Activated effector memory CD4-positive, alpha-beta T cell treated with Interleukin-2 at 50 U/mL for 16 hours (primary cell): ENCODE data around the gene RSRC1.
"Not testable (repeated sequence)": the region's sequence is repeated elsewhere in the genome, so short reads cannot be mapped to it uniquely, and the experiment has no call there.

Experiments
- DNase-seq: peaks from one replicate; pipeline ENCODE4 v3.0.0-alpha.2; 2020

The RSRC1 gene

DNA sequence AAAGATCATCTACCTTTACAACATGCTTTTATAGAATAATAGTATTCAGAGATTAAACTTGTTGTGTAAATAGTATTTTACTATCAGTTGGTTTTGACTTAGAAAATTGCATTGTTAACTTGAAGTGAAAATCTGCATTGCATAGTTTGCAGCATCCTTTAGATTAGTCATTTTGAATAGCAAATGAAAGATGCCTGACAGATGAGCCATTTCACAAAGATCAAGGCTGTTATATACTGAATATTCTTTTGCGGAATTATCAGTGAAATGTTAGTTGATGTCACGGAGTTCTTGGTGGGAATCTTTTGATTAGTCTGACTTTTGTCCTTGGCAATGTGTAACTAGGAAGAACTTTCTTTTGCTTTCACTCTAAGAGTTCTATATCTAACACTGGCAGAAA, 24.5 kb downstream of the RSRC1 start:
- no peak for DNase-seq

DNA sequence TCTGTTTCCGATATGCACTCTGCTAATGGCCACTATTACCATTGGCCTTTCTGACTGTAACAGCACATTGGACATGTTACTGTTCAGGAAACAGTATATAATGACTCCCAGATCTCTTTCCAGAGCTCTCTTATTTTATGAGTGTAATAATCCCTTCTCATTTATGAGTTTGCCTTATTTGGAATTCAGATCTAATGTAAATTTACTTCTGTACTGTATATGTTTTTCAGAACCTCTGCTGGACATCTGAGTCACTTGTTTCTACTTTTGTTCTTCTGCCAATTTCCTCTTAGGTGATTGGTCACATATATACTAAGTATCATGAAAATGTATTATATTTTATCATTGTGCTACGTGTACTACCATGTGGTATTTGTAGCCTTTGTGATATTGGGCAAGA, 30.5 kb downstream of the RSRC1 start:
- DNase-seq, result no peak

DNA sequence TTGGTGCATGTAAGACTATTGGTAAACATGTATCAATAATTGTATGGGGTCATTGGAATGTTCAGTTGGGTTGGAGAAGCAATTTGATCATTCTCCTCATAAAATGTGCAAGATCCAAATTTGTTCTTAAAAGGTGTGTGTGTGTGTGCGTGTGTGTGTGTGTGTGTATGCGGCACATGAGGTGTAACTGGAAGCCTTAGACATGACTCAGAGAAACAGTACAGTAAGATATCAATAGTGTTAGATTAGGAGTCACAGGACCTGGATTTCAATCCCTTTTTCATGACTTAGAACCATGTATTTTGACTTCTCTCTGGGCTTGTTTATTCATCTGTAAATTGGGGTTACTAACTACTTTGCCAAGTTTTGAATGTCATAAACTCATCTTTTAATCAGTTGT, 38.3 kb downstream of the RSRC1 start:
- DNase-seq, result no peak

DNA sequence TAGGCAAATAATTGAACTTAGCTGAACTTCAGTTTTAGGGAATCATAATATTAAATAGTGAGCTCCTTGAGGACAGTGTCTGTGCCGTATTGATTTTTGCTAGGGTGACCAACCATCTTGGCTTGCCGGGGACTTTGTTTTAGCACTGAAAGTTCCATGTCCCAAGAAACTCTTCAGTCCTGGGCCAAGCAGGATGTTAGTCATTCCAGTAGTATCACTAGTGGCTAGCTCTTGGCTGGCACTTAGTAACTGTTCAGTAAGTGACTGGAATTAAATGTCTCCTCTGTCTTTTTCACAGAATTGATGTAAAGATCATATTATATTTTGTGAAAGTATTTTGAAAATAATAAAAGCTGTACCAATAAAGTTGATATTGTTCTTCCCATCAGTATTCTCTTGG, 42.3 kb downstream of the RSRC1 start:
- no peak for DNase-seq

DNA sequence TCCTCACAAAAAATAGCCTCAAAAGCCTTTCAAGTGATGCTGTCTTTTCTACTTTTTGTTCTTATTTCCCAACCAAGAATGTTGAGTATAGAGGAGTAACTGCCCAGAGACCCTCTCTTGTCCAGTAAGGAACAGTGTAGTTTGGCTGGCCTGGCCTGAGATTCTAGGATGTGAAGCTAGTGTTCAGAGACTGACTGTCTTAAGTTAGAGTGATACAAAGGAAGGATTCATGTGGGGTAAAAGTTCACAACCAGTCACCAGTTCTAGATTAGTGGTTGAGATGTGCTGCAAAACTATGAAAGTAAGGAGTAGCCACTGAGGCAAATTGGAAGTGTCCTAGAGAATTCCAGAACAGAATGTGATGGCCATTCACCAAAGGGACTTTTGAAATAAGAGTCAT, 49.1 kb downstream of the RSRC1 start:
- no peak for DNase-seq

DNA sequence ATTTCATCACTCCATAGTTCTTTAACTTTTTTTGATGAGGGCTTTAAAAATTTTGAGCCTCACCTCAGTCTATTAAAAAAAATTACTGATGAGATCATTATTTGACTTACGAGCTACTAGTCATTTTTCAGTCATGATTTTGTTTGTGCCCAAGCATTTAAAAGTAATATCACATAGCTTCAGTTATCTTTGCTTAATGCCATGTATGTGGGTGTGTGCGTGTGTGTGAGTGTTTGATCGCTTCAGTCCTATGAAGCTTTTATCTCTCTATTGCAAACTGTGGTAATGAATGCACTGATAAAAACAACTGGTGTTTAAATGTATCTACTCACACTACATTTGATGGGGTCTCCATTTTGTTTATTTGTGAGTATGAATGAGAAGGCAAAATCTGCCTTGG, 49.8 kb downstream of the RSRC1 start:
- DNase-seq, result no peak

DNA sequence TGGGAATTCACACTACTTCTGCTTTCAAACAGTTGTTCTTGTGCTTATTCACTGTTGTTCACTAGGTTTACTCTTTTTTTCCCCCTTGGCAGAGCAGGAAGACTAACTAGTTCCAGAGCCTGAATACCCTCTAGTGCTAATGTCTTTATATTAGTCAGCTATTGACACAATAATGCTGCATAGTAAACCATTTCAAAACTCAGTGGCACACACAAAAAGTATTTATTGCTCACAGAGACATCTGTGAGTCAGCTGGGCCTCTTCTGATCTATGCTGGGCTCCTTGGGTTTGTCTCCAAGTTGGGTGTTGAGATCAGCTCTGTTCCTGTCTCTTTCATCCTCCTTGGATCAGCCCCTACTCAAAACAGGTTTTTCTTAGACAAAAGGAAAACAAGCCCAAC, 51.1 kb downstream of the RSRC1 start:
- DNase-seq, result no peak

DNA sequence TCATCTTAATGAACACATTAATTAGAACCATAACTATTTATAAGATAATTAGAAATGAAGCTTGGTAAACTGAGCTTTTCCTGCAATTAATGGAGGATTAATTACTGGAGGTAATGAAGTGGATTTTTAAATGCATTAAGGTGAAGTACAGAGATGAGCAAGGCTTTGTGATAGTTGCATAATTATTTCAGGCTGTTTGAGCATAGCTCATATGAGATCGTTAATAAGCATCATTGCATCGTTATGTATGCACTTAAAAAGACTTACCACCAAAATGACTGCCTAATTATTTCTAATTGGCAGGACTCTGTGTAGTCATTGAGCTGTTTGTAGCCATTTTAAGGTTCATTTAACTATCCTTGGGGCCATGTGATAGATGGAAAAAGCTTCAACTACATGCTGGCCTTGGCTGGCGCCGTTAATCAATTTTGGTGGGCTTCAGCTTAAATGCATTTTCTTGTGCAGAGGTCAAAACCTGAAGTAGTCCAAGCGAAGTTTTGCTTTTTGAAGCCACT, 55.3 kb downstream of the RSRC1 start:
- no peak for DNase-seq

DNA sequence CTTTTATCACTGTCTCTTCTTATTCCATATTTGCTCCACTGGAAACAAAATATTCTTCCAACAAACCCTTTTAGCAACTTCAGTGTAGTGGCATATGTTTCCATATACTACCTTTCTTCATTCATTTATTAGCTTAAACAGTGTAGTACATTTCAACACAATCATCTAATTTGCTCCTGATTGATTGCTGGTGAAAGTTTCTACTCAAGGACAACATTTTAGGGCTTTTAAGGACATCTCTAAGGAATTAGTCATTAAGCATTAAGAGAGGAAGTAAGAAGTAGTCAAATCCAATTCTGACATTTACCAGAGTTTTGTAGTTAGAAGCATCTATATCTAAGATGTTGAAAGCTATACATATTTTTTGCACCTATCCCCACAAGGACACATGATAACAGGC, 55.8 kb downstream of the RSRC1 start:
- no peak for DNase-seq

DNA sequence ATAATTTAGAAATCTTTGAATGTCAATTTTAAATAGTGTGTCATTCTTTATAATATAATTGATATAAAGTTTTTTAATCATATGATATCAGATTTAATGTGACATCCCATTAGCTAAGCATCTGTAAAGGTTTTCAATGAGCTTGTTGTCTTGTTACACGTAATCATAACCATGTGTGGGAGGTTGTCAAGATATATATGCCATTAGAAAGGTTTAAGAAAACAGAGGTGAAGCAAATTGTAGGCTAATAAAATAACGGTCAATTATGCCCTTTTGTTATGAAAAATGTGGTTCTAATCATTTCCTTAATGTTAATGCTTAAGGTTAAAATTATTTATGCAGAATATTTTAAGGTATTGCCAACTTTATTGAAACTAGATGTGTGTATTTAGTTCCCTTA, 56.3 kb downstream of the RSRC1 start:
- DNase-seq, result no peak

DNA sequence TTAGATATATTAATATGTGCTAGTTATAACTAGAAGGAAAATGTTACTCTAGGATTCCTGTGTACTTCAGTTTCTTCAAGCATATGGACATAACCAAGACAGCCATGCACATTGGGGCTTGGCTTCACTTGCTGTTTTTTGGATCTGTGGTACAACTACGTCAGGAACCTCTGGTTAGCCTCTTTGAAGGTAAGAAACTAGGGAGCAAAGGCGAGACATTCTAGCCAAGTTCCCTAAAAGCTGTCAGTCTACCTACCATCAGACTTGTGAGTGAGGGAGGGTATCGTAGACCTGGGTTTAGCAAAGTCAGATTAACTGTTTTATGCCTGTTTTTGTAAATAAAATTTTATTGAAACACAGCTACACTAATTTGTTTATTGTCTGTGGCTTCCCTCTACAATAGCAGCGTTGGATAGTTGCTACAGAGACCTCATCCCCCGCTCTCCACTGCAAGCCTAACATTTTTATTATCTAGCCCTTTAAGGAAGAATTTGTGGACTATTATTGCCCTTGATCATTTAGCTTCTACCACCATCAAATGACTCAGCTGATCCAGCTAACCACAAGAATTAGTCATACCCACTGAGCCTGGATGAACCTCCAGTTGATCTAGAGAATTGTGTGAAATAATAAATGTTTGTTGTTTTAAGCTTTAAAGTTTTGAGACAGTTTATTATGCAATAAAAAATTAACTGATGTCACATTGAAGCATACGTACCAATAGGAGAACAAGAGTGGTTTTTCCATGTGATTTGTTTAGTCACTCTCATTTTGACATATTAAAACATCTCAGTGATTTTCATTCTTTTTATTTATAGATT, 58.1 kb downstream of the RSRC1 start:
- no peak for DNase-seq

DNA sequence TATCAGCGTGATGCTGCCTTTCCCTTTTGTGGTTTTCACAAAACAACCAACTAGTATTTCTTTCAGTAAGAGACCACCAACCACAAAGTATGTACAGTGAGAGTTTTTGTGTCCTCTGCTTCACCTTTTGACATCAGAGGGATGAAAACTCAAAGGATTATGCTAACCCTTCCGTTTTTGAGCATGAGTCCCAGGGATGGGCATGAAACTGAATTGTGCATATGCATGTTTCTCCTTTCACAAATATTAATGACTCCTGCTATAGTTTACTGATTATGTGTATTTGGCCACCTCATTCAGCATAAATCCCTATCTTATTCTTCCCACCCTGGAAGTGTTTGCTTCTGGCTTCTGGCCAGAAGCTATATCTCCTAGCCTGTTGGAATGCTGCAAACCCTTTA, 59.2 kb downstream of the RSRC1 start:
- no peak for DNase-seq

DNA sequence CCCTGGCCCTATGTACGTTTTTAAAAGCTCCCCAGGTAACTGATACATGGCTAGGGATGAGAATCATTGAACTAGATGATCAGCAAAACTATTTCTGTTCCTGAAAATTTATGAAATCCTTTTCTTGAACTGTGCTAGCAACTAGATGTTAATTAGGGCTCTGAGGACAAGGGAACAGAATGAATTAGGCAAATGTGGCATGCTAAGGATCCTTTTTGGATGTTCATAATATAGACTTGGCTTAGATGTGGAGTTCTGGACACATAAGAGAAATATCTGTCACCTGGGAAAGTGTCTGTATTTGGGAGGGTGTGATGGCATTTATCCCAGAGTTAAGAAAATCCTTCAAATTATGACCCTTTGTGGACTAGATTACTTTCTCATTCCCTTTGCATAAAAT, 71.2 kb downstream of the RSRC1 start:
- no peak for DNase-seq

DNA sequence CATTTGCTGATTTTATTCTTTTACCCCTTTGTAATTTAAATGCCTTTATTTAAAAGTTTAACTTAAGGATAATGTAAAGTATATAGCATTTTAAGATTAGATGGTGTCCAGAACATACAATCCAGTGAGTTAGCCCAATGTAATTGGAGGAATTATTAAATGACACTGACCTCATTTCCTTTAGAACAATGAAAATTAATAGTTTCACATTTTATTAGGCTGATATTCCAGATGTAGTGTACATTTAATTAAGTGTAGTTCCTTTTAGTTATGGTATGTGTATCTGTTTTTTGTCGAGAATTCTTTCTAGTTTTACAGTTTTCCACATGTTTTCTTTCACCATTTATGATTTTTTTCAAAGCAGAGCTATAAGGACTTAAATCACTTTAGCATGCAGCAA, 75.8 kb downstream of the RSRC1 start:
- DNase-seq, result no peak

DNA sequence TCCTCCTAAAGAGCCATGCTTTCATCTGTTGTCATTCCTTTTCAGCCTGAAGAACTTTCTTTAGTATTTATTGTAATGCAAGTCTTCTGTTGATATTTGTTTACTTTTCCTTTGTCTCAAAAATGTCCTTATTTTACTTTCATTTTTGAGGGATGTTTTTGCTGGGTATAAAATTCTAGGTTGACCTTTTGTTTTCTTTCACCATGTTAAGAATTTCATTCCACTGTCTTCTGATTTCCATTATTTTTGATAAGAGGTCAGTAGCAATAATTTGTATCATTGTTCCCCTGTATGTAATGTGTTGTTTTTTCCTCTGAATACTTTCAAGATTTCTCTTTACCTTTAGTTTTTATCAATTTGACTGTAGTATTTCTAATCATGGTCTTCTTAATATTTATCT, 91.1 kb downstream of the RSRC1 start:
- no peak for DNase-seq

DNA sequence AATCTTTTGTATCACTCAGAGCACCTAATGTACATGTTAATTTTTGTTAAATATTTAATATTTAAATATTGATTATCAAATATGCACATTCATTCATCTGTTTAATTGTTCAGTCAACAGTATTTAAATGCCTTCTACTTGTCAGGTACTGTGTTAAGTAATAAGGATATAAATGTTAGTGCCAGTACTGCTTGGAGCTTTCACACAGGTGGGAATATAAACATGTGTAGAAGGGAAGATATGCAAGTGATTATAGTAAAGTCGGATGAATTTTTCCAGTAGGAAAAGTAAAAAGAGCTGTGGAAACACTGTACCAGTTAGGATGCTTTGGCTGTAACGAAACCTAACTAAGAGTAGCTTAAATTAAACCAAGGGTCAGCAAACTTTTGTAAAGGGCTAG, 95.4 kb downstream of the RSRC1 start:
- DNase-seq, result no peak

DNA sequence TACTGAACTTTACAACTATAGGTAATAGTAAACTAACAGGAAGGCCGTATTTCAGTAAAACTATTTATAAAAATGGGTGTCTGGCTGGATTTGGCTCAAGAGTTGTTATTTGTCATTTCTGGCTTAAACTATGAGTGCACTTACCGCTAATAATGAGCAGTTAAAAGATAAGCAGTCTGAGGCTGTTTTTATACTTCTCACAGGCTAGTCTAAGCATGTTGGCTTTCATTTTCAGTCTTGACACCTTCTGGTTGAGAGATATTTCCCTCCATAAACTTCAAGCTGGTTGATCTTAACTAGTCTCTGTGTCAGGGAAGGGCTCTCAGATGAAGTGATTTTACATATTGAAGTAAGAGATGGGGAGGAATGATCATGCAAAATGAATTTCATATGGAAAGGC, 96.1 kb downstream of the RSRC1 start:
- DNase-seq, result no peak

DNA sequence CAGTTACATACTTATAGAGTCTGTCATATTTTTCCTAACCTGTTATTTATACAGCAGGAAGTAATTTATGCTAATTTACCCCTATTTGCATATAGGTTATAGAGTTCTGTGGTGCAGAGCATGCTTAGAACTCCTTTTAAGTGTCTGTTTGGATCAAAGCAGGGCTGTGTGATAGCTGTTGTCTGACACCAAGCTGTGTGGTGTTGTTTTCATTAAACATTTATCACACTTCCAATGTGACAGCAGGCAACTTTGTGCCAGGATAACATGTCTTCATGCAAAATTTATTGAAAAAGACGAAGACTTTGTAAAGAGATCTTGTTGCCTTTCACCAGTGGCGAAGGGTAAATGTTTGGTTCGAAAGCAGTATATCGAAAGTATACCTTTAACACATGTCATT, 100.2 kb downstream of the RSRC1 start:
- DNase-seq, result no peak

DNA sequence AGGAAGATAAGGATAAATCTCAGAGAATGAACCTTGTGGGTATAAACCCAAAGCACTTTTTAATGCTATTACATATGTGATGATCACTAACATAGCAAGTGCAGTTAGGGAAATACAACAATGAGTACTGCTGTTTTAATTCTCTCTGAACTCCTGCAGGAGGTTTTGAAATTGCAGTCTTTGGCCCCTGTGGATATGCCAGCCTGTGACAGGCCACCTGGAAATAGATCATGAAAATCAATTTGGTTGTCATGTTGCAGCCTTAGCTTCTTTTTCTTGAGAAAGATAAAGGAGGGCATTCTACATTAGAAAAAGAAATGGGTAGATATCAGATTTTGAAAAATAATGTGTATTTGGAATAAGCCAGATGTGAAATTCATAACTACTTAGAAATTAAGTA, 103.6 kb downstream of the RSRC1 start:
- DNase-seq, result no peak

DNA sequence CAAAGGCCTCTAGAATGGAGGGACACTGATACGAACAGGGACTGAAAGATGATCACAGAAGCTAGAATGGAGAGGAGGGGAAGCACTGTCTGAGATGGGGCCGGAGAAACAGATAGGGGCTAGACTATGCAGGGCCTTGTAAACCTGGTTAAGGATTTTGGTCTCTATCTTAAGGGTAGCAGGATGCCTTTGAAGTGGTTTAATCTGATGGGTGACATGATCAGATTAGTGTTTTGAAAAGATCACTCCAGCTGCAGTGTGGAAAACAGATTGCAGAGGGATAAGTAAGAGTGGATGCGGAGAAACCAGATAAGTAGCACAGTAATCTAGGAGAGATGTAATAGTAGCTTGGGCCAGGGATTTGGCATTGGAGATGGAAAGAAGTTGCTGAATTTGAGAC, 108.1 kb downstream of the RSRC1 start:
- no peak for DNase-seq

DNA sequence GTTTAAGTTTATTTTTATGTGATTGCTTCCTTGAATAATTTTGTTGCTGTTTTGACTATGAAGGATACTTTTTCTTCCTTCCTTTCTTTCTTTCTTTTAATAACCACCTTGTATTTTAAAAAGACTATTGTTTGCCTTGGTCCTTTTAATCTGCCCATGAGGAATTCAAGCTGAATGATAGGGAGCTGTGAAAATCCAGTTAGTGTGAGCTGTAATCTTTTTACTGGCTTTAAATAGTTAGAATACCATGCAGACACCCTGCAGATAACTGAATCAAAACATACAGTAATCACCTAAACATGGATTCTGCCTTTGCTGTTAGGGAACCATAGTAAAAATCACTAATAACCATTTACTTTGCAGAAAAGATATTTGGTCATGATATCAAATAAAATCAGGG, 110.7 kb downstream of the RSRC1 start:
- no peak for DNase-seq

DNA sequence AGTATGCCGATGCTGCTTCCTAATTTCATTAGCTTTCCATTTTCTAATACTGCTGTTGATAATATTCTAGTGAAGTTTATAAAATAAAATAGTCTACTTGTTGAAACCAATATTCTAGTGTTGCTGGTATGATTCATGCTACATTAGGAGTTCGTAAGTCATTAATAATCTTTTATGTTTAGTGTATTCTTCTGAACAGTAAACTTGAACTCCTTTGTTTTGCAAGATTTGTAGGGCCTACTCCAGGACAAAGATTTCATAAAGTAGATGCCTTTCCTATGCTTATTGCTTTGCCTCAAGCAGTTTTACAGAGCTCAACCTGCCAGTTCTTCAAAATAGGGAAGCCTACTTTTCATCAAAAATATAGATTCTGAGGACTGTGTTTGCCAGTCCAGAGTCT, 111.5 kb downstream of the RSRC1 start:
- DNase-seq, result no peak

DNA sequence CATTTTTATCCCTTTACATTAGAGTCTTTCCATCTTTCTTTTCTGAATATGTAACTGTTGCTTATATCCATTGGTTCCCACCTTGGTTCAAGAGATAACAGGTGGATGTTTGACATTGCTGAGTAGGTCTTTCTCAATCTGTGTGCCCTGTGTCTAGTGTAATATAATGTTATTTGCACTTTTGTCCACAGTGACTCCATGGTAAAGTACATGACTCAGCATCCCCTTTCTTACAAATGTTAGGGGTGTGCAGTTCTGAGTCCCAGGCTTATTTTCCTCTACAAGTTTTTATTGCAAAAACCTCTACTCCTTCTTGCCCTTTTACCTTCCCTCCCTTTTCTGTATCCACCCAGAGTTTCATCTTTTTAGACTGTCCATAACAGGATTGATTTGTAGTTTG, 116.5 kb downstream of the RSRC1 start:
- no peak for DNase-seq

DNA sequence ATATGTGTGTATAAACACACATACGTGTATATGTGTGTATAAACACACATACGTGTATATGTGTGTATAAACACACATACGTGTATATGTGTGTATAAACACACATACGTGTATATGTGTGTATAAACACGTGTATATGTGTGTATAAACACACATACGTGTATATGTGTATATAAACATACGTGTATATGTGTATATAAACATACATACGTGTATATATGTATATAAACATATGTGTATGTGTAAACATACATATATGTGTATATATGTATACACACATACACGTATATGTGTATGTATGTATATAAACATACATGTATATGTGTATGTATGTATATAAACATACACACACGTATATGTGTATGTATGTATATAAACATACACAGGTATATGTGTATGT, 119.1 kb downstream of the RSRC1 start:
- DNase-seq, result not testable (repeated sequence)

DNA sequence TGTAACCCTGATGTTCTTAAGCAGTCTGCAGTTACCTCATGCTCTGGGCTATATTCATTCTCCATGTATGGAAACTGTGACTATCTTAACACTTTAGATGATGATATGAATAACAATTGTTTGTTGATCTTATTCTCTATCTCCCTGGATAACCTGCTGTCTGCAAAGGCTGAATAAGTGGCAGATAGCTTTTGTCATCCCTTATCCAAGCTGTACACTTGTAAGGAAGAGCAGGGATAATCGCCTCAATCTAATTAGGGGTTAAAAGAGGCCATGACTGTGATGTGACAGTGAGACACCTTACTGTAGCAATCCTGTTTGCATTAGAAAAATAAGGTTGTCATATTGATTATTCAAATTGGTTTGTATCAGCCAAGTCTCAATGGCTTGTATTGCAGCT, 123.9 kb downstream of the RSRC1 start:
- no peak for DNase-seq
